GM12864 (cell line): ENCODE results near the gene GOLGA6L7.

Experiments used
- DNase-seq: peaks from one replicate; pipeline ENCODE4 v3.0.0-alpha.2; 2011; ENCODE audit warnings: low read depth
- H3K4me3 ChIP-seq: 2 replicates; pipeline ENCODE4 v1.5.1; 2011; ENCODE audit warnings: mild to moderate bottlenecking, low read depth, low read length, control low read depth
- CTCF ChIP-seq: IDR thresholded peaks from 2 replicates; pipeline ENCODE4 v1.5.1; 2011; ENCODE audit warnings: low read depth, mild to moderate bottlenecking, moderate library complexity, low read length, control low read depth, inconsistent platforms; ENCODE audit errors: missing control alignments

The GOLGA6L7 gene

GRCh38 chr15:28888302-28888894, 40.0 kb upstream of the GOLGA6L7 start:
- no peak overlapping the region for H3K4me3 ChIP-seq
- DNase-seq: no peak
- no peak for TF ChIP-seq CTCF

GRCh38 chr15:28887339-28888174, 39.1 kb upstream of the GOLGA6L7 start:
- H3K4me3 ChIP-seq: no peak overlapping the region
- no peak for DNase-seq
- TF ChIP-seq CTCF: no peak

DNA sequence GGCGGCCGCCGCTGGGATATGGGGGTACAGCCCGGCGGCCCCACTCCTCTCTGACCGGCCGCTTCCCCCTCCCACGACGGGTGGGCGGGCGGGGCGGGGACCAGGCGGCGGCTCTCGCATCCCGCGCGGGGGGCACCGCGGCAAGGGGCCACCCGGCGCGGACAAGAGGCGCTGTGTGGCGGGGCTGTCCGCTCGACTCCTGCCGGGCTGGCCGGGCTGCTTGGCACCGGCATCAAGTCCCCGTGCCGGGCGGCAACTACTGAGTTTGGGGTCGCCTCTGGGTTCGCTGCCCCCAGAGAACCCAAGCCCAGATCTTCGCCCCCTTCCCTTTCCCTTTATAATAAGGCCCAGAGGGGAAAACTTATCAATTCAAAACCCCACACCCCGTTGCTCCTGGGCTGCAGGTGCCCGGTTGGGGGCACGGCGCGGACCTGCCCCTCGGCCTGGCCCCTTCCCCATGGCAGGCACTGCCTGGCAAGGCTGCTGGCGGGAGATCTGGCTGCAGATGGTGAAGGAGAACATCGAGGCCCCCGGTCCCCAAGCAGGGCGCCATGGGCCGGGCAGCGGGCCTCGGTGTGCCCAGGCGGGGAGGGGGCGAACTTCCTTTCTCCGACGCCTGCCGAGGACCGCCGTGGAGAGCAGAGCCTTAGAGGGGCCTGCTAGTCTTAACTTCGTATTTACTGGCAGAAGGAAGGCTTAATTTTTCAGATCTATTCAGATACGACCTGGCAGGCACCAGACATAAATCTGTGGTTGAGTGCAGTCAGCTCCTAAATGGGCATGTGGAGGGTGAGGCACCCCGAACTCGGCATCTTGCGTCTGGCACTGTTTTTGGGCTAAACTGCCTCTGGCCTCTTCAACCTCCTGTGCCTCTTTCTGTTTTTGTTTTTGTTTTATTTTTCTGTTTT, 38.2 kb upstream of the GOLGA6L7 start:
- DNase-seq: no peak
- no peak overlapping the region for H3K4me3 ChIP-seq
- TF ChIP-seq CTCF: no peak

- DNase-seq: no peak
- TF ChIP-seq CTCF: no peak
- no peak within 1 kb of the TSS for H3K4me3 ChIP-seq
Observed at GRCh38 chr15:28885630-28886430, 37.4 kb upstream of the GOLGA6L7 start, which contains the start of gene APBA2. TSS of gene APBA2 (plus strand) at chr15:28885974. CDS start at chr15:29053885, 167,911 bp downstream.

- TF ChIP-seq CTCF: no peak
- no peak for DNase-seq
- no peak overlapping the region for H3K4me3 ChIP-seq
Observed at GRCh38 chr15:28885128-28885629, 36.7 kb upstream of the GOLGA6L7 start.
